ENCODE data around the gene ATP11A.

DNA sequence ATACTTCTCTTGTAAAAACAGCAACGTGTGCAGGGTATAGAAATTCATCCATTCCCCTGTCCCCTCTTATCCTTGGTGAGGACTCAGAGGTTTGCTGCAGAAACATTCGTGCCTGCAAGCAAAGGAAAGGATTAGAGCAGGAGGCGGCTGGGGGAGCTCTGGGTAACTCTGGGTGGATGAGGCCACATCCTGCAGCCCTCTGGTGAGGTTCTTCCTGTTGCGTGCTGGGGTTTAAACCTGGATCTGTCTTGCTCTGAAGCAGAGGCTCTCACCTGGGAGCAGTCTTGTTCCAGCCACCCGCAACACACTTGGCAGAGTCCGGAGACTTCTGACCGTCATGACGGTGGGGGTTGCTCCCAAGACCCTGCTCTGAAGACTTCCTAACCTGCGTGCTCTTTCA is 69.2 kb downstream of the ATP11A start:
- TF ChIP-seq, protein P1, sequence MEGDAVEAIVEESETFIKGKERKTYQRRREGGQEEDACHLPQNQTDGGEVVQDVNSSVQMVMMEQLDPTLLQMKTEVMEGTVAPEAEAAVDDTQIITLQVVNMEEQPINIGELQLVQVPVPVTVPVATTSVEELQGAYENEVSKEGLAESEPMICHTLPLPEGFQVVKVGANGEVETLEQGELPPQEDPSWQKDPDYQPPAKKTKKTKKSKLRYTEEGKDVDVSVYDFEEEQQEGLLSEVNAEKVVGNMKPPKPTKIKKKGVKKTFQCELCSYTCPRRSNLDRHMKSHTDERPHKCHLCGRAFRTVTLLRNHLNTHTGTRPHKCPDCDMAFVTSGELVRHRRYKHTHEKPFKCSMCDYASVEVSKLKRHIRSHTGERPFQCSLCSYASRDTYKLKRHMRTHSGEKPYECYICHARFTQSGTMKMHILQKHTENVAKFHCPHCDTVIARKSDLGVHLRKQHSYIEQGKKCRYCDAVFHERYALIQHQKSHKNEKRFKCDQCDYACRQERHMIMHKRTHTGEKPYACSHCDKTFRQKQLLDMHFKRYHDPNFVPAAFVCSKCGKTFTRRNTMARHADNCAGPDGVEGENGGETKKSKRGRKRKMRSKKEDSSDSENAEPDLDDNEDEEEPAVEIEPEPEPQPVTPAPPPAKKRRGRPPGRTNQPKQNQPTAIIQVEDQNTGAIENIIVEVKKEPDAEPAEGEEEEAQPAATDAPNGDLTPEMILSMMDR (tag by site-specific recombination; IDR thresholded peaks at IDR 0.05) = no peak
- TF ChIP-seq, protein P2, sequence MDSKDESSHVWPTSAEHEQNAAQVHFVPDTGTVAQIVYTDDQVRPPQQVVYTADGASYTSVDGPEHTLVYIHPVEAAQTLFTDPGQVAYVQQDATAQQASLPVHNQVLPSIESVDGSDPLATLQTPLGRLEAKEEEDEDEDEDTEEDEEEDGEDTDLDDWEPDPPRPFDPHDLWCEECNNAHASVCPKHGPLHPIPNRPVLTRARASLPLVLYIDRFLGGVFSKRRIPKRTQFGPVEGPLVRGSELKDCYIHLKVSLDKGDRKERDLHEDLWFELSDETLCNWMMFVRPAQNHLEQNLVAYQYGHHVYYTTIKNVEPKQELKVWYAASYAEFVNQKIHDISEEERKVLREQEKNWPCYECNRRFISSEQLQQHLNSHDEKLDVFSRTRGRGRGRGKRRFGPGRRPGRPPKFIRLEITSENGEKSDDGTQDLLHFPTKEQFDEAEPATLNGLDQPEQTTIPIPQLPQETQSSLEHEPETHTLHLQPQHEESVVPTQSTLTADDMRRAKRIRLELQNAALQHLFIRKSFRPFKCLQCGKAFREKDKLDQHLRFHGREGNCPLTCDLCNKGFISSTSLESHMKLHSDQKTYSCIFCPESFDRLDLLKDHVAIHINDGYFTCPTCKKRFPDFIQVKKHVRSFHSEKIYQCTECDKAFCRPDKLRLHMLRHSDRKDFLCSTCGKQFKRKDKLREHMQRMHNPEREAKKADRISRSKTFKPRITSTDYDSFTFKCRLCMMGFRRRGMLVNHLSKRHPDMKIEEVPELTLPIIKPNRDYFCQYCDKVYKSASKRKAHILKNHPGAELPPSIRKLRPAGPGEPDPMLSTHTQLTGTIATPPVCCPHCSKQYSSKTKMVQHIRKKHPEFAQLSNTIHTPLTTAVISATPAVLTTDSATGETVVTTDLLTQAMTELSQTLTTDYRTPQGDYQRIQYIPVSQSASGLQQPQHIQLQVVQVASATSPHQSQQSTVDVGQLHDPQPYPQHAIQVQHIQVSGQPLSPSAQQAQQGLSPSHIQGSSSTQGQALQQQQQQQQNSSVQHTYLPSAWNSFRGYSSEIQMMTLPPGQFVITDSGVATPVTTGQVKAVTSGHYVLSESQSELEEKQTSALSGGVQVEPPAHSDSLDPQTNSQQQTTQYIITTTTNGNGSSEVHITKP (tag by site-specific recombination; IDR thresholded peaks at IDR 0.05) = no peak
- no peak for TF ChIP-seq ZFHX2 (tag by site-specific recombination; conservative IDR thresholded peaks at IDR 0.05)
- TF ChIP-seq, protein P3, sequence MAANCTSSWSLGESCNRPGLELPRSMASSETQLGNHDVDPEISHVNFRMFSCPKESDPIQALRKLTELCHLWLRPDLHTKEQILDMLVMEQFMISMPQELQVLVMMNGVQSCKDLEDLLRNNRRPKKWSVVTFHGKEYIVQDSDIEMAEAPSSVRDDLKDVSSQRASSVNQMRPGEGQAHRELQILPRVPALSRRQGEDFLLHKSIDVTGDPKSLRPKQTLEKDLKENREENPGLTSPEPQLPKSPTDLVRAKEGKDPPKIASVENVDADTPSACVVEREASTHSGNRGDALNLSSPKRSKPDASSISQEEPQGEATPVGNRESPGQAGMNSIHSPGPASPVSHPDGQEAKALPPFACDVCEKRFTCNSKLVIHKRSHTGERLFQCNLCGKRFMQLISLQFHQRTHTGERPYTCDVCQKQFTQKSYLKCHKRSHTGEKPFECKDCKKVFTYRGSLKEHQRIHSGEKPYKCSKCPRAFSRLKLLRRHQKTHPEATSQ (tag by site-specific recombination; IDR thresholded peaks at IDR 0.05) = no peak
- TF ChIP-seq ZEB2 (tag by site-specific recombination; IDR thresholded peaks at IDR 0.05) = no peak
- no peak for TF ChIP-seq ZNF2 (tag by site-specific recombination; IDR thresholded peaks at IDR 0.05)
- no peak for TF ChIP-seq ZNF473 (tag by site-specific recombination; IDR thresholded peaks at IDR 0.05)
- TF ChIP-seq, protein P4, sequence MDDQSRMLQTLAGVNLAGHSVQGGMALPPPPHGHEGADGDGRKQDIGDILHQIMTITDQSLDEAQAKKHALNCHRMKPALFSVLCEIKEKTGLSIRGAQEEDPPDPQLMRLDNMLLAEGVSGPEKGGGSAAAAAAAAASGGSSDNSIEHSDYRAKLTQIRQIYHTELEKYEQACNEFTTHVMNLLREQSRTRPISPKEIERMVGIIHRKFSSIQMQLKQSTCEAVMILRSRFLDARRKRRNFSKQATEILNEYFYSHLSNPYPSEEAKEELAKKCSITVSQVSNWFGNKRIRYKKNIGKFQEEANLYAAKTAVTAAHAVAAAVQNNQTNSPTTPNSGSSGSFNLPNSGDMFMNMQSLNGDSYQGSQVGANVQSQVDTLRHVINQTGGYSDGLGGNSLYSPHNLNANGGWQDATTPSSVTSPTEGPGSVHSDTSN (CRISPR knock-in tag; IDR thresholded peaks at IDR 0.05) = no peak
- TF ChIP-seq SETDB1 (IDR thresholded peaks at IDR 0.05; ENCODE audit: insufficient read length, low read length) = no peak
- no peak for TF ChIP-seq KLF16 (tag by site-specific recombination; IDR thresholded peaks at IDR 0.05)
- no peak for TF ChIP-seq ZNF677 (tag by site-specific recombination; IDR thresholded peaks at IDR 0.05)
- TF ChIP-seq KLF7 (tag by site-specific recombination; IDR thresholded peaks at IDR 0.05; ENCODE audit: borderline replicate concordance) = no peak
- TF ChIP-seq ZNF558 (tag by site-specific recombination; IDR thresholded peaks at IDR 0.05) = no peak

All from HEK293 (cell line).